GM23338 (cell line): ENCODE data around the gene METTL2B. TPM values are rescaled to one million over a fixed set of nuclear protein-coding genes. Genes with fewer than 3 reads are reported as not detected.
"Not testable (repeated sequence)": the region's sequence is repeated elsewhere in the genome, so short reads cannot be mapped to it uniquely, and the experiment has no call there.

ENCODE experiments used
- ATAC-seq: fragments of 200-7000 bp; cut with Tn5 transposase; 3 replicates; pipeline ENCODE4 v1.9.1; 2020
- DNase-seq: peaks from one replicate; pipeline ENCODE4 v3.0.0-alpha.2; 2015; ENCODE audit warnings: low spot score
- H2AFZ ChIP-seq: fragments of 200-600 bp; sonication (generic); 2 replicates; pipeline ENCODE4 v1.8.0; 2016; ENCODE audit warnings: antibody characterized with exemption, mild to moderate bottlenecking, moderate library complexity
- H3F3A ChIP-seq: fragments of 200-600 bp; sonication (generic); replicated peaks from 2 replicates; pipeline ENCODE4 v1.8.0; 2017; ENCODE audit warnings: antibody characterized with exemption, mixed run types, low read depth
- H3K27ac ChIP-seq: fragments of 200-600 bp; sonication (generic); 2 replicates; pipeline ENCODE4 v1.6.1; 2016; ENCODE audit warnings: low read depth
- H3K27me3 ChIP-seq: fragments of 200-600 bp; sonication (generic); 2 replicates; pipeline ENCODE4 v1.8.0; 2016; ENCODE audit warnings: mild to moderate bottlenecking, mixed run types, moderate library complexity; ENCODE audit not compliant: insufficient read depth
- H3K36me3 ChIP-seq: fragments of 200-600 bp; sonication (generic); 2 replicates; pipeline ENCODE4 v1.8.0; 2016; ENCODE audit warnings: mild to moderate bottlenecking; ENCODE audit not compliant: insufficient read depth
- H3K4me1 ChIP-seq: fragments of 200-600 bp; sonication (generic); 2 replicates; pipeline ENCODE4 v1.8.0; 2016; ENCODE audit warnings: mild to moderate bottlenecking, moderate library complexity; ENCODE audit not compliant: insufficient read depth
- H3K4me2 ChIP-seq: fragments of 200-600 bp; sonication (generic); 2 replicates; pipeline ENCODE4 v1.7.1; 2017; ENCODE audit warnings: mixed run types
- H3K4me3 ChIP-seq: fragments of 200-600 bp; sonication (generic); 2 replicates; pipeline ENCODE4 v1.6.1; 2016; ENCODE audit warnings: mixed run types
- H3K79me2 ChIP-seq: fragments of 200-600 bp; sonication (generic); replicated peaks from 2 replicates; pipeline ENCODE4 v1.8.0; 2017; ENCODE audit warnings: mild to moderate bottlenecking; ENCODE audit not compliant: insufficient read depth
- H3K9me2 ChIP-seq: fragments of 200-600 bp; sonication (generic); 2 replicates; pipeline ENCODE4 v1.8.0; 2017; ENCODE audit not compliant: insufficient read depth
- H4K20me1 ChIP-seq: fragments of 200-600 bp; sonication (generic); replicated peaks from 2 replicates; pipeline ENCODE4 v1.8.0; 2017; ENCODE audit warnings: mild to moderate bottlenecking; ENCODE audit not compliant: insufficient read depth
- H3K27ac Mint-ChIP-seq: 2 replicates; pipeline ENCODE4 v1.8.0; 2020; ENCODE audit warnings: inconsistent platforms, mild to moderate bottlenecking, moderate library complexity, mixed read lengths
- H3K27me3 Mint-ChIP-seq: 3 replicates; pipeline ENCODE4 v1.8.0; 2022; ENCODE audit warnings: low read depth, mild to moderate bottlenecking, moderate library complexity, mixed read lengths, inconsistent platforms; ENCODE audit not compliant: insufficient read depth, poor library complexity
- H3K36me3 Mint-ChIP-seq: 3 replicates; pipeline ENCODE4 v1.8.0; 2021; ENCODE audit warnings: low read depth, mild to moderate bottlenecking, inconsistent platforms, moderate library complexity, mixed read lengths
- H3K4me1 Mint-ChIP-seq: 3 replicates; pipeline ENCODE4 v1.8.0; 2020; ENCODE audit warnings: mild to moderate bottlenecking, inconsistent platforms, mixed read lengths
- H3K4me3 Mint-ChIP-seq: 3 replicates; pipeline ENCODE4 v1.8.0; 2021; ENCODE audit warnings: moderate library complexity, mild to moderate bottlenecking, inconsistent platforms, mixed read lengths
- H3K9me3 Mint-ChIP-seq: 3 replicates; pipeline ENCODE4 v1.8.0; 2020; ENCODE audit warnings: moderate library complexity, mild to moderate bottlenecking, inconsistent platforms, mixed read lengths
- CREB1 ChIP-seq: fragments of 250-450 bp; sonication (Bioruptor Pico); IDR thresholded peaks from 2 replicates; pipeline ENCODE4 v1.5.0; 2020; ENCODE audit warnings: low read depth, mild to moderate bottlenecking, moderate library complexity
- EZH2 ChIP-seq: fragments of 200-600 bp; sonication (generic); IDR thresholded peaks from one replicate; pipeline ENCODE4 v1.8.0; 2017; ENCODE audit warnings: antibody characterized with exemption, mild to moderate bottlenecking, low read depth; ENCODE audit not compliant: unreplicated experiment
- JUNB ChIP-seq: IDR thresholded peaks from one replicate; pipeline ENCODE4 v1.6.1; 2016; ENCODE audit warnings: antibody characterized with exemption; ENCODE audit not compliant: unreplicated experiment
- NANOG ChIP-seq: IDR thresholded peaks from 2 replicates; pipeline ENCODE4 v1.6.1; 2016; ENCODE audit warnings: antibody characterized with exemption, borderline replicate concordance
- STAT1 ChIP-seq: IDR thresholded peaks from one replicate; pipeline ENCODE4 v1.6.1; 2016; ENCODE audit warnings: antibody characterized with exemption; ENCODE audit not compliant: unreplicated experiment
- polyA plus RNA-seq: library from polyadenylated mRNA; unstranded; fragments of >200 nt; fragmentation: Nextera tagmentation; extraction: Ambion mirVana; gene quantifications from 2 replicates; pipeline ENCODE4 v1.2.1, GENCODE V29; 2016
- total RNA-seq: library from RNA; depleted of rRNA; stranded (reverse); fragments of >200 nt; shearing (Covaris generic); gene quantifications from 2 replicates; pipeline ENCODE4 v1.2.3, GENCODE V29; 2014
- TF ChIP-seq, protein P1 (sequence below): fragments of 250-450 bp; sonication (Bioruptor Pico); IDR thresholded peaks from 2 replicates; pipeline ENCODE4 v1.5.0; 2020; ENCODE audit warnings: mild to moderate bottlenecking, moderate library complexity
- TF ChIP-seq, protein P2 (sequence below): IDR thresholded peaks from 2 replicates; pipeline ENCODE4 v1.6.1; 2016; ENCODE audit warnings: antibody characterized with exemption
- TF ChIP-seq, protein P3 (sequence below), 2 experiments: fragments of 200-600 bp in 1 of 2; sonication (generic) in 1 of 2; conservative IDR thresholded peaks; 2 replicates each; pipeline versions ENCODE4 v1.5.1 to v1.6.1; 2016 to 2017; ENCODE audit warnings: antibody characterized with exemption in 2 of 2, low read depth in 2 of 2, mild to moderate bottlenecking in 2 of 2, moderate library complexity in 1 of 2

The METTL2B gene
- total and polyA plus RNA-seq, 2 experiments from 2014 or later, result 21.2 to 48.3 TPM

DNA sequence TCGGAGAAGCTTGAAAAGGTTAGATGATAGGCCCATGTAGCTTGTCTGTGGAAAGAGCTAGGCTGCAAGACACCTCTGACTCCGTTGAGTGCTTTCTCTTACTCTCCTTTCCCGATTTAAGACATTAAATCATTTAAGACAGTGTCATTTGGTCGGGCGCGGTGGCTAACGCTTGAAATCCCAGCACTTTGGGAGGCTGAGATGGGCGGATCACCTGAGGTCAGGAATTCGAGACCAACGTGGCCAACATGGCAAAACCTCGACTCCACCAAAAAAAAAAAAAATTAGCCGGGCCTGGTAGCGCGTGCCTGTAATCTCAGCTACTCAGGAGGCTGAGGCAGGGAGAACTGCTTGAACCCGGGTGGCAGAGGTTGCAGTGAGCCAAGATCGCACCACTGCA lies 52.6 kb downstream of the METTL2B start:
- H3K4me1 ChIP-seq, H3K9me2 ChIP-seq, ATAC-seq, H3K27me3 ChIP-seq, H3K27ac Mint-ChIP-seq, H2AFZ ChIP-seq, H4K20me1 ChIP-seq, H3K9me3 Mint-ChIP-seq, H3F3A ChIP-seq, H3K4me3 ChIP-seq, DNase-seq, H3K27me3 Mint-ChIP-seq, H3K4me2 ChIP-seq, H3K36me3 ChIP-seq, H3K27ac ChIP-seq, H3K4me3 Mint-ChIP-seq: not testable (repeated sequence)
- H3K4me1 Mint-ChIP-seq, result peaks cover 24% of the 10 kb centered on the region
- peaks cover 22% of the 10 kb centered on the region for H3K79me2 ChIP-seq
- H3K36me3 Mint-ChIP-seq, result peaks cover 13% of the 10 kb centered on the region

DNA sequence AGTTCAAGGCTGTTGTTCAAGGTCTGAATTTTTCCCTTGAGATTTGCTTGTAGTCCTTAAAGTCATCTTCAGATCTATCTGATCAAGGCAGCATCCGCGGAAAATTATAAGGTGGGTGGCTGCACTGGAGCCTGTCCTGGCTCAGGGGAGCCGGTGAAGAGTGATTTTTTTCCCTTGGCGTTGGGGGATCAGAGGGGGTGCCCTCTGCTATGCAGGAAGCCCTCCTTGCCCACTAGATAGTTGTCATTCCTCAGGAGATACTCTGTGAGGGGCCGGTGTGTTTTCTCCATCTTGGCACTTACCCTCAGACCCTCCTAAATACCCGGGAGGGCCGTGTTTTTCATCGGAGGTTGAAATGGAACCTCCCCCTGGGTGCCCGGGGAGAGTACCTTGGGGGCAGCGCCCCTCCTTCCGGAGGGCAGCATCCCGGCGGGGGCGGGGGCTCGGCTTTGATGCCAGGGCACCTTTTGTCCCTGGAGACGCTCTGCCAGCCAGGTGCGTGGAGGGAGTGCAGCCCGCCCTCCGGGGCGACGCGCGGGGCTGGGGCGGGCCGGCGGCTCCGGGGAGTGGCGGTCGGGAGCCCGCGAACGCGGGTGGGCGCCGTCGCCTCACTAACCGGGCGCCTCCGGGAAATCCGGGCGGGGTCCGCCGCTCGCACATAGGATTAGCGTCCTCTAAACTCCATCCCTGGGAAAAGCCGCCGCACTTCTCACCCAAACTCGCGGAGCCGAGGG lies 53.7 kb downstream of the METTL2B start:
- not testable (repeated sequence) for H3K27me3 ChIP-seq, H2AFZ ChIP-seq, H3K27me3 Mint-ChIP-seq, H3K36me3 ChIP-seq, H4K20me1 ChIP-seq, H3K9me2 ChIP-seq, H3F3A ChIP-seq, H3K9me3 Mint-ChIP-seq, H3K27ac ChIP-seq, H3K4me1 ChIP-seq
- Mint-ChIP-seq H3K4me3 (peak overlapping the region; percentile 82), H3K27ac (peak overlapping the region; percentile 80), H3K36me3 (peaks cover 19% of the 10 kb centered on the region), H3K4me1 (peaks cover 23% of the 10 kb centered on the region)
- ATAC-seq (peak; percentile 2; the same call in 2 of the 3 replicates), DNase-seq (peak; percentile 27)
- H3K79me2 ChIP-seq, result peaks cover 33% of the 10 kb centered on the region
- peak overlapping the region; percentile 85 for H3K4me2 ChIP-seq
- peak overlapping the region; percentile 89 for H3K4me3 ChIP-seq

DNA sequence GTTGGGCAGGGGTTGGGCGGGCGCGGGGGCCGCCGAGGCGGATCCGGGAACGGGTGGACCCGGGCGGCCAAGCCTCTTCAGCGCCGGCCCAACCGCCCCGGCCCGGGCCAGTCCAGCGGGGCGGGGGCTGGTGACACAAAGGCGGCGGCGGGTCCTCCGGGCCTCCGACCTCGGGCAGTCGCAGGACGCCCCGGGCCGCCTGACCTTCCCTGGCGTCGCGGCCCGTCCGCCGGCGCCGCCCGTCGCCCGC lies 54.2 kb downstream of the METTL2B start:
- no peak overlapping the region for H3K27ac ChIP-seq
- no peak for DNase-seq
- no peaks in the 10 kb centered on the region; the same call in 1 of the 2 replicates for H3K36me3 ChIP-seq
- H3K27me3 ChIP-seq, result no peaks in the 10 kb centered on the region
- no peaks in the 10 kb centered on the region; the same call in 1 of the 2 replicates for H3K4me1 ChIP-seq
- H3K79me2 ChIP-seq, result peaks cover 38% of the 10 kb centered on the region
- Mint-ChIP-seq H3K36me3 (peaks cover 22% of the 10 kb centered on the region), H3K27ac (no peak overlapping the region), H3K4me1 (peaks cover 18% of the 10 kb centered on the region), H3K27me3 (peaks cover 4% of the 10 kb centered on the region), H3K9me3 (no peaks in the 10 kb centered on the region), H3K4me3 (no peak overlapping the region)
- H3F3A ChIP-seq, result 0 out of 2 replicates have a peak, but pooled peaks cover 6% of the 10 kb centered on the region
- ATAC-seq, result no peak
- no peaks in the 10 kb centered on the region for H4K20me1 ChIP-seq
- H3K9me2 ChIP-seq, result no peaks in the 10 kb centered on the region
- H3K4me3 ChIP-seq, result peak overlapping the region; percentile 89
- no peak overlapping the region for H2AFZ ChIP-seq
- H3K4me2 ChIP-seq, result peak overlapping the region; percentile 85
- no peak for TF ChIP-seq EZH2
- TF ChIP-seq, protein P1, sequence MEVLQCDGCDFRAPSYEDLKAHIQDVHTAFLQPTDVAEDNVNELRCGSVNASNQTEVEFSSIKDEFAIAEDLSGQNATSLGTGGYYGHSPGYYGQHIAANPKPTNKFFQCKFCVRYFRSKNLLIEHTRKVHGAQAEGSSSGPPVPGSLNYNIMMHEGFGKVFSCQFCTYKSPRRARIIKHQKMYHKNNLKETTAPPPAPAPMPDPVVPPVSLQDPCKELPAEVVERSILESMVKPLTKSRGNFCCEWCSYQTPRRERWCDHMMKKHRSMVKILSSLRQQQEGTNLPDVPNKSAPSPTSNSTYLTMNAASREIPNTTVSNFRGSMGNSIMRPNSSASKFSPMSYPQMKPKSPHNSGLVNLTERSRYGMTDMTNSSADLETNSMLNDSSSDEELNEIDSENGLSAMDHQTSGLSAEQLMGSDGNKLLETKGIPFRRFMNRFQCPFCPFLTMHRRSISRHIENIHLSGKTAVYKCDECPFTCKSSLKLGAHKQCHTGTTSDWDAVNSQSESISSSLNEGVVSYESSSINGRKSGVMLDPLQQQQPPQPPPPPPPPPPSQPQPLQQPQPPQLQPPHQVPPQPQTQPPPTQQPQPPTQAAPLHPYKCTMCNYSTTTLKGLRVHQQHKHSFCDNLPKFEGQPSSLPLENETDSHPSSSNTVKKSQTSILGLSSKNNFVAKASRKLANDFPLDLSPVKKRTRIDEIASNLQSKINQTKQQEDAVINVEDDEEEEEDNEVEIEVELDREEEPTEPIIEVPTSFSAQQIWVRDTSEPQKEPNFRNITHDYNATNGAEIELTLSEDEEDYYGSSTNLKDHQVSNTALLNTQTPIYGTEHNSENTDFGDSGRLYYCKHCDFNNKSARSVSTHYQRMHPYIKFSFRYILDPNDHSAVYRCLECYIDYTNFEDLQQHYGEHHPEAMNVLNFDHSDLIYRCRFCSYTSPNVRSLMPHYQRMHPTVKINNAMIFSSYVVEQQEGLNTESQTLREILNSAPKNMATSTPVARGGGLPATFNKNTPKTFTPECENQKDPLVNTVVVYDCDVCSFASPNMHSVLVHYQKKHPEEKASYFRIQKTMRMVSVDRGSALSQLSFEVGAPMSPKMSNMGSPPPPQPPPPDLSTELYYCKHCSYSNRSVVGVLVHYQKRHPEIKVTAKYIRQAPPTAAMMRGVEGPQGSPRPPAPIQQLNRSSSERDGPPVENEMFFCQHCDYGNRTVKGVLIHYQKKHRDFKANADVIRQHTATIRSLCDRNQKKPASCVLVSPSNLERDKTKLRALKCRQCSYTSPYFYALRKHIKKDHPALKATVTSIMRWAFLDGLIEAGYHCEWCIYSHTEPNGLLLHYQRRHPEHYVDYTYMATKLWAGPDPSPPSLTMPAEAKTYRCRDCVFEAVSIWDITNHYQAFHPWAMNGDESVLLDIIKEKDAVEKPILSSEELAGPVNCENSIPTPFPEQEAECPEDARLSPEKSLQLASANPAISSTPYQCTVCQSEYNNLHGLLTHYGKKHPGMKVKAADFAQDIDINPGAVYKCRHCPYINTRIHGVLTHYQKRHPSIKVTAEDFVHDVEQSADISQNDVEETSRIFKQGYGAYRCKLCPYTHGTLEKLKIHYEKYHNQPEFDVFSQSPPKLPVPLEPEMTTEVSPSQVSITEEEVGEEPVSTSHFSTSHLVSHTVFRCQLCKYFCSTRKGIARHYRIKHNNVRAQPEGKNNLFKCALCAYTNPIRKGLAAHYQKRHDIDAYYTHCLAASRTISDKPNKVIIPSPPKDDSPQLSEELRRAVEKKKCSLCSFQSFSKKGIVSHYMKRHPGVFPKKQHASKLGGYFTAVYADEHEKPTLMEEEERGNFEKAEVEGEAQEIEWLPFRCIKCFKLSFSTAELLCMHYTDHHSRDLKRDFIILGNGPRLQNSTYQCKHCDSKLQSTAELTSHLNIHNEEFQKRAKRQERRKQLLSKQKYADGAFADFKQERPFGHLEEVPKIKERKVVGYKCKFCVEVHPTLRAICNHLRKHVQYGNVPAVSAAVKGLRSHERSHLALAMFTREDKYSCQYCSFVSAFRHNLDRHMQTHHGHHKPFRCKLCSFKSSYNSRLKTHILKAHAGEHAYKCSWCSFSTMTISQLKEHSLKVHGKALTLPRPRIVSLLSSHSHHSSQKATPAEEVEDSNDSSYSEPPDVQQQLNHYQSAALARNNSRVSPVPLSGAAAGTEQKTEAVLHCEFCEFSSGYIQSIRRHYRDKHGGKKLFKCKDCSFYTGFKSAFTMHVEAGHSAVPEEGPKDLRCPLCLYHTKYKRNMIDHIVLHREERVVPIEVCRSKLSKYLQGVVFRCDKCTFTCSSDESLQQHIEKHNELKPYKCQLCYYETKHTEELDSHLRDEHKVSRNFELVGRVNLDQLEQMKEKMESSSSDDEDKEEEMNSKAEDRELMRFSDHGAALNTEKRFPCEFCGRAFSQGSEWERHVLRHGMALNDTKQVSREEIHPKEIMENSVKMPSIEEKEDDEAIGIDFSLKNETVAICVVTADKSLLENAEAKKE, result no peak
- TF ChIP-seq STAT1, result no peak
- TF ChIP-seq, protein P2, sequence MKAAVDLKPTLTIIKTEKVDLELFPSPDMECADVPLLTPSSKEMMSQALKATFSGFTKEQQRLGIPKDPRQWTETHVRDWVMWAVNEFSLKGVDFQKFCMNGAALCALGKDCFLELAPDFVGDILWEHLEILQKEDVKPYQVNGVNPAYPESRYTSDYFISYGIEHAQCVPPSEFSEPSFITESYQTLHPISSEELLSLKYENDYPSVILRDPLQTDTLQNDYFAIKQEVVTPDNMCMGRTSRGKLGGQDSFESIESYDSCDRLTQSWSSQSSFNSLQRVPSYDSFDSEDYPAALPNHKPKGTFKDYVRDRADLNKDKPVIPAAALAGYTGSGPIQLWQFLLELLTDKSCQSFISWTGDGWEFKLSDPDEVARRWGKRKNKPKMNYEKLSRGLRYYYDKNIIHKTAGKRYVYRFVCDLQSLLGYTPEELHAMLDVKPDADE, result no peak
- no peak for TF ChIP-seq NANOG
- no peak for TF ChIP-seq JUNB
- TF ChIP-seq, protein P3, sequence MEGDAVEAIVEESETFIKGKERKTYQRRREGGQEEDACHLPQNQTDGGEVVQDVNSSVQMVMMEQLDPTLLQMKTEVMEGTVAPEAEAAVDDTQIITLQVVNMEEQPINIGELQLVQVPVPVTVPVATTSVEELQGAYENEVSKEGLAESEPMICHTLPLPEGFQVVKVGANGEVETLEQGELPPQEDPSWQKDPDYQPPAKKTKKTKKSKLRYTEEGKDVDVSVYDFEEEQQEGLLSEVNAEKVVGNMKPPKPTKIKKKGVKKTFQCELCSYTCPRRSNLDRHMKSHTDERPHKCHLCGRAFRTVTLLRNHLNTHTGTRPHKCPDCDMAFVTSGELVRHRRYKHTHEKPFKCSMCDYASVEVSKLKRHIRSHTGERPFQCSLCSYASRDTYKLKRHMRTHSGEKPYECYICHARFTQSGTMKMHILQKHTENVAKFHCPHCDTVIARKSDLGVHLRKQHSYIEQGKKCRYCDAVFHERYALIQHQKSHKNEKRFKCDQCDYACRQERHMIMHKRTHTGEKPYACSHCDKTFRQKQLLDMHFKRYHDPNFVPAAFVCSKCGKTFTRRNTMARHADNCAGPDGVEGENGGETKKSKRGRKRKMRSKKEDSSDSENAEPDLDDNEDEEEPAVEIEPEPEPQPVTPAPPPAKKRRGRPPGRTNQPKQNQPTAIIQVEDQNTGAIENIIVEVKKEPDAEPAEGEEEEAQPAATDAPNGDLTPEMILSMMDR (conservative IDR thresholded peaks at IDR 0.05; ENCODE audit: low read depth in 2 of 2), result no peak
- TF ChIP-seq CREB1 (CRISPR knock-in tag), result no peak
